ENCODE measurements around the gene MTHFD1L. TPM values are rescaled to one million over a fixed set of nuclear protein-coding genes. Genes with fewer than 3 reads are reported as not detected.

MTHFD1L gene
- total and polyA plus RNA-seq, 9 of the 15 experiments (the other 6 are each of a cell fraction or from before 2014, with no cell fraction given), result 20.9 to 128 (median 61.0) TPM

DNA sequence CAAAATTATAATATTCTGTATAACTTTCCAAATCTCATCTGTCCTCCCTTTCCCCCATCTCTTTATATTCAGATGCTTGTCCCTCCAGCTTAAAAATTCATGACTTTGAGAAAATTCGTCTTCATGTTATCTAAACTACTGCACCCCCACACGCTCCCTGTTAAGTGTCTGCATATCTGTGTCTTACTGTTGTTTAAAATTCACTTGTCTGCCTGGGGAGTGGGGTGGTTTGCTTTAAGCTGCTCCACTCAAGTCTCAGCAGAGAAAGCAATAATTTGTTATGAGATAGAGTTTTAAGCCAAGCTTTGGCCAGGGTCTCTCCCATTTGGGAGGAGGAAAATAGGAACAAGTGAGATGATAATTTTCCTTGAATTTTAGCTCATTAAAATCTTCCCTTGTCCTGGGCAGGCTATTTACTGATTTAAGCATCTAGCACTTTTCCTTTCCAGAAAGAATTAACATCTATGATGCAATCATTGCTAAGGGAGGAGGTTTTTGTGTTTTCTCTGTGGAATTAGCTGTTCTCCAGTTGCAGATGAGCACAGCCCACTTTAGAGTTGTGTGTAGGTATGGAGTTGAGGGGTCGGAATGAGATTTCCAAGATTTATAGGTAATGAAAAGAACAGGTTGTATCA lies 36.8 kb downstream of the MTHFD1L start (continued):
- TF ChIP-seq TBP (optimal IDR thresholded peaks at IDR 0.05; ENCODE audit: low read depth, low read length) (no peak), CEBPG (CRISPR knock-in tag; IDR thresholded peaks at IDR 0.05) (peak; percentile 50; the same call in 1 of the 2 replicates), CEBPG (tag; conservative IDR thresholded peaks at IDR 0.05 in 1 of 2, IDR thresholded peaks at IDR 0.05 in 1 of 2) (peak; percentile 87), BMI1 (IDR thresholded peaks at IDR 0.05; ENCODE audit: low read length) (no peak), ATF1 (CRISPR knock-in tag; IDR thresholded peaks at IDR 0.05) (no peak), ATF1 (tag; IDR thresholded peaks at IDR 0.05) (no peak), CEBPB (tag; IDR thresholded peaks at IDR 0.05) (peak; percentile 82)

DNA sequence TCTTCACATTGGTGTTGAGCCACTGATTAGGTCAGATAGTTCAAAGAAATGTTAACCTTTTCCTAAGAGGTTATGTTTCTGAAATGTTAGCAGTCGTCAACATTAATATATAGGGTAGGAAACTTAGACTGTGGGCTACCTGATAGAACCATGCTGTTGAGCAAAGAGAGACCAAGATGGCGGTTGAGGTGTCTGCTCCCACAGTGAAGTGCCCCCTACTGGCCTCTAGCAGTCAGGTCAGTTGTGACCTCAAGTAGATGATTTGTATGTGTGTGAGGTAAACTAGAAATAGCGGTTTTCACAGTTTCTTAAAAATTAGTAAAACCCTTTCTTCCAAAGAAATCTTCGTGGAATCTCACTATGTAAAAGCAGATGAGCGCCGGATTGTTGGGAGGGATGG lies 40.3 kb downstream of the MTHFD1L start:
- H3K36me3 ChIP-seq (ENCODE audit: control insufficient read depth, insufficient read depth, low read length), result peaks cover 57% of the 10 kb centered on the region
- DNase-seq (ENCODE audit: extremely low read depth in 1 of 4, low spot score in 3 of 4), result peak; percentile 40 to 63 (median 52)
- no peaks in the 10 kb centered on the region for H3K79me2 ChIP-seq (ENCODE audit: control insufficient read depth, insufficient read depth, low read length)
- CTCF ChIA-PET (ENCODE audit: low intra/inter-chr PET ratio), result no interaction called here
- POLR2A ChIA-PET, result interaction anchor here (2.5 kb wide), 1 partner anchor 9 kb away, joined by 6 read pairs; no protein-coding TSS in a partner anchor
- no peaks in the 10 kb centered on the region for H3K27me3 ChIP-seq (ENCODE audit: control insufficient read depth in 2 of 2, insufficient read depth in 2 of 2, low read length in 2 of 2)
- no TSS peak for BruUV-seq (replicated peaks)
- no peaks in the 10 kb centered on the region; a peak in 1 of 5 replicates for H3K4me1 ChIP-seq (replicated peaks in 1 of 2; ENCODE audit: control insufficient read depth in 2 of 2, insufficient read depth in 2 of 2, low read length in 2 of 2)
- no peaks in the 10 kb centered on the region for H4K20me1 ChIP-seq (replicated peaks; ENCODE audit: control insufficient read depth, insufficient read depth, low read length)
- H3K9ac ChIP-seq (ENCODE audit: insufficient read depth in 1 of 2, low read depth in 2 of 2, low read length in 2 of 2), result no peak overlapping the region
- H2AFZ ChIP-seq (ENCODE audit: low read depth, low read length), result peak overlapping the region; percentile 11; the same call in 1 of the 2 replicates
- intact Hi-C loops (cut with micrococcal nuclease) (no loop called here), in situ Hi-C loops (cut with MboI) (no loop called here)
- 97% methylated on average over 6 of the region's 6 CpGs for WGBS (ENCODE audit: insufficient coverage, low coverage, missing lambda C conversion rate)
- H3K4me3 ChIP-seq, result no peak overlapping the region
- peak; percentile 52 for FAIRE-seq
- no peaks in the 10 kb centered on the region for H3K9me1 ChIP-seq (ENCODE audit: control insufficient read depth, insufficient read depth, low read length)
- H3K27ac ChIP-seq (ENCODE audit: extremely low read depth, low read depth, low read length), result no peak overlapping the region
- H3K9me3 ChIP-seq (replicated peaks; ENCODE audit: control insufficient read depth, insufficient read depth, low read depth, low read length), result no peaks in the 10 kb centered on the region
- no peak overlapping the region for H3K4me2 ChIP-seq (ENCODE audit: insufficient read depth, low read length)
- peak; percentile 83 for ATAC-seq
- TF ChIP-seq, protein P1, sequence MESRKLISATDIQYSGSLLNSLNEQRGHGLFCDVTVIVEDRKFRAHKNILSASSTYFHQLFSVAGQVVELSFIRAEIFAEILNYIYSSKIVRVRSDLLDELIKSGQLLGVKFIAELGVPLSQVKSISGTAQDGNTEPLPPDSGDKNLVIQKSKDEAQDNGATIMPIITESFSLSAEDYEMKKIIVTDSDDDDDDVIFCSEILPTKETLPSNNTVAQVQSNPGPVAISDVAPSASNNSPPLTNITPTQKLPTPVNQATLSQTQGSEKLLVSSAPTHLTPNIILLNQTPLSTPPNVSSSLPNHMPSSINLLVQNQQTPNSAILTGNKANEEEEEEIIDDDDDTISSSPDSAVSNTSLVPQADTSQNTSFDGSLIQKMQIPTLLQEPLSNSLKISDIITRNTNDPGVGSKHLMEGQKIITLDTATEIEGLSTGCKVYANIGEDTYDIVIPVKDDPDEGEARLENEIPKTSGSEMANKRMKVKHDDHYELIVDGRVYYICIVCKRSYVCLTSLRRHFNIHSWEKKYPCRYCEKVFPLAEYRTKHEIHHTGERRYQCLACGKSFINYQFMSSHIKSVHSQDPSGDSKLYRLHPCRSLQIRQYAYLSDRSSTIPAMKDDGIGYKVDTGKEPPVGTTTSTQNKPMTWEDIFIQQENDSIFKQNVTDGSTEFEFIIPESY (CRISPR knock-in tag; IDR thresholded peaks at IDR 0.05), result peak; percentile 72
- no peak for TF ChIP-seq KDM5B (IDR thresholded peaks at IDR 0.05; ENCODE audit: insufficient replicate concordance, low read depth, low read length)
- no peak for TF ChIP-seq RBM22 (IDR thresholded peaks at IDR 0.05; ENCODE audit: low read depth, low read length, poor library complexity, severe bottlenecking)
- TF ChIP-seq YY1 (IDR thresholded peaks at IDR 0.05; ENCODE audit: borderline replicate concordance in 1 of 3, control insufficient read depth in 1 of 3, extremely low read depth in 1 of 3, insufficient read depth in 3 of 3, insufficient read length in 1 of 3, insufficient replicate concordance in 2 of 3, low read depth in 1 of 3, low read length in 2 of 3), result peak; percentile 13 to 86 (median 56)
- TF ChIP-seq DMBX1 (CRISPR knock-in tag; IDR thresholded peaks at IDR 0.05; ENCODE audit: borderline replicate concordance), result 0 out of 2 replicates have a peak, but pooled peaks have one; percentile 27
- TF ChIP-seq, protein P2, sequence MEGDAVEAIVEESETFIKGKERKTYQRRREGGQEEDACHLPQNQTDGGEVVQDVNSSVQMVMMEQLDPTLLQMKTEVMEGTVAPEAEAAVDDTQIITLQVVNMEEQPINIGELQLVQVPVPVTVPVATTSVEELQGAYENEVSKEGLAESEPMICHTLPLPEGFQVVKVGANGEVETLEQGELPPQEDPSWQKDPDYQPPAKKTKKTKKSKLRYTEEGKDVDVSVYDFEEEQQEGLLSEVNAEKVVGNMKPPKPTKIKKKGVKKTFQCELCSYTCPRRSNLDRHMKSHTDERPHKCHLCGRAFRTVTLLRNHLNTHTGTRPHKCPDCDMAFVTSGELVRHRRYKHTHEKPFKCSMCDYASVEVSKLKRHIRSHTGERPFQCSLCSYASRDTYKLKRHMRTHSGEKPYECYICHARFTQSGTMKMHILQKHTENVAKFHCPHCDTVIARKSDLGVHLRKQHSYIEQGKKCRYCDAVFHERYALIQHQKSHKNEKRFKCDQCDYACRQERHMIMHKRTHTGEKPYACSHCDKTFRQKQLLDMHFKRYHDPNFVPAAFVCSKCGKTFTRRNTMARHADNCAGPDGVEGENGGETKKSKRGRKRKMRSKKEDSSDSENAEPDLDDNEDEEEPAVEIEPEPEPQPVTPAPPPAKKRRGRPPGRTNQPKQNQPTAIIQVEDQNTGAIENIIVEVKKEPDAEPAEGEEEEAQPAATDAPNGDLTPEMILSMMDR (IDR thresholded peaks at IDR 0.05 in 2 of 3, conservative IDR thresholded peaks at IDR 0.05 in 1 of 3; ENCODE audit: insufficient read depth in 2 of 3, low read depth in 1 of 3, low read length in 3 of 3), result peak; percentile 46 to 77 (median 61); a peak in 5 of 6 replicates

Measured in K562 (cell line).